Measurements from ENCODE around the gene TMEM35B. TPM values are rescaled to one million over a fixed set of nuclear protein-coding genes. Genes with fewer than 3 reads are reported as not detected.

Gene TMEM35B
- total RNA-seq, 1 experiment from 2014 or later = 18.7 TPM

GRCh38 chr1:34983700-34984355 is 1.3 kb downstream of the TMEM35B start:
- Histone ChIP-seq H3K27ac (ENCODE audit: low read length) (peak overlapping the region; percentile 73), H3K4me3 (ENCODE audit: low read depth in 2 of 2, low read length in 2 of 2) (peak overlapping the region; percentile 67 to 81), H3K9me3 (ENCODE audit: control insufficient read depth, insufficient read depth, low read depth, low read length) (no peaks in the 10 kb centered on the region), H3K27me3 (ENCODE audit: control insufficient read depth, insufficient read depth, low read length) (no peaks in the 10 kb centered on the region), H3K36me3 (ENCODE audit: control insufficient read depth, insufficient read depth, low read length) (peaks cover 2% of the 10 kb centered on the region), H3K4me1 (ENCODE audit: control insufficient read depth, insufficient read depth, low read length) (peaks cover 13% of the 10 kb centered on the region)
- DNase-seq (ENCODE audit: low read depth, low spot score) = no peak
- no TSS peak for BruUV-seq (replicated peaks)
- ChIA-PET CTCF (no interaction called here), POLR2A (no interaction called here)
- no peak for TF ChIP-seq POLR2AphosphoS5 (IDR thresholded peaks at IDR 0.05; ENCODE audit: low read depth, low read length)
- no peak for TF ChIP-seq TCF7L2 (IDR thresholded peaks at IDR 0.05; ENCODE audit: low read depth, low read length)
- TF ChIP-seq REST (IDR thresholded peaks at IDR 0.05; ENCODE audit: insufficient read depth in 1 of 2, low read depth in 2 of 2, low read length in 1 of 2) = no peak
- intact Hi-C loops (cut with micrococcal nuclease; ENCODE audit: unreplicated experiment) (no loop called here), in situ Hi-C loops (cut with HindIII; ENCODE audit: low pct_unique_long_range_greater_than_20kb, low sequenced_read_pairs) (no loop called here)
- no peak for ATAC-seq

- intact Hi-C loops (cut with micrococcal nuclease; ENCODE audit: unreplicated experiment) = no loop called here
- DNase-seq (ENCODE audit: low read depth, low spot score) (no peak), ATAC-seq (no peak)
- ChIA-PET POLR2A (no interaction called here), CTCF (interaction anchor here (0.6 kb wide), 1 partner anchor 34 kb away, joined by 4 read pairs; no protein-coding TSS in a partner anchor)
- no peak for TF ChIP-seq POLR2AphosphoS5 (IDR thresholded peaks at IDR 0.05; ENCODE audit: low read depth, low read length)
- no peak for TF ChIP-seq TCF7L2 (IDR thresholded peaks at IDR 0.05; ENCODE audit: low read depth, low read length)
- no peak for TF ChIP-seq CTCF (IDR thresholded peaks at IDR 0.05)
- TF ChIP-seq SIN3A (IDR thresholded peaks at IDR 0.05; ENCODE audit: borderline replicate concordance, insufficient read depth, low read depth, low read length) = no peak
- no peak for TF ChIP-seq REST (IDR thresholded peaks at IDR 0.05; ENCODE audit: insufficient read depth in 1 of 2, low read depth in 2 of 2, low read length in 1 of 2)
- no peaks in the 10 kb centered on the region for H3K9me3 ChIP-seq (ENCODE audit: control insufficient read depth, insufficient read depth, low read depth, low read length)
- H3K36me3 ChIP-seq (ENCODE audit: control insufficient read depth, insufficient read depth, low read length) = peaks cover 2% of the 10 kb centered on the region
- H3K27ac ChIP-seq (ENCODE audit: low read length) = no peak overlapping the region
- peaks cover 13% of the 10 kb centered on the region for H3K4me1 ChIP-seq (ENCODE audit: control insufficient read depth, insufficient read depth, low read length)
- BruUV-seq (replicated peaks) = no TSS peak
- no peaks in the 10 kb centered on the region for H3K27me3 ChIP-seq (ENCODE audit: control insufficient read depth, insufficient read depth, low read length)
- H3K4me3 ChIP-seq (ENCODE audit: low read depth in 2 of 2, low read length in 2 of 2) = no peak overlapping the region
- in situ Hi-C loops (cut with HindIII; ENCODE audit: low pct_unique_long_range_greater_than_20kb, low sequenced_read_pairs) = no loop called here
Measured at GRCh38 chr1:34982820-34983376, 2.2 kb downstream of the TMEM35B start.
